GM20000 (cell line): ENCODE results near the gene BRMS1L.

Experiments used
- DNase-seq: peaks from one replicate; pipeline ENCODE4 v3.0.0; 2012; ENCODE audit warnings: low spot score
- TF ChIP-seq, protein P1 (sequence below): IDR thresholded peaks from 2 replicates; pipeline ENCODE4 v1.5.1; 2012; ENCODE audit warnings: mild to moderate bottlenecking, control low read depth; ENCODE audit errors: extremely low read depth, missing control alignments

BRMS1L gene

DNA sequence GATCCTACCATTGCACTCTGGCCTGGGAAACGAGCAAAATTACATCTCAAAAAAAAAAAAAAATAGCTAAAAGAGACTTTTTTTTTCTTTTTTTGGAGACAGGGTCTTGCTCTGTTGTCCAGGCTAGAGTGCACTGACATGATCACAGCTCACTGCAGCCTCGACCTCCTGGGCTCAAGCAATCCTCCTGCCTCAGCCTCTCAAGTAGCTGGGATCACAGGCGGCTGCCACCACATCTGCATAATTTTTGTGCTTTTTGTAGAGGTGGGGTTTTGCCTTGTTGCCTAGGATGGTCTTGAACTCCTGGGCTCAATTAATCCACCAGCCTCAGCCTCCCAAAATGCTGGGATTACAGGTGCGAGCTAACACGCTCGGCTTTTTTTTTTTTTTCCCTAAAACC lies 28.3 kb upstream of the BRMS1L start:
- TF ChIP-seq, protein P1, sequence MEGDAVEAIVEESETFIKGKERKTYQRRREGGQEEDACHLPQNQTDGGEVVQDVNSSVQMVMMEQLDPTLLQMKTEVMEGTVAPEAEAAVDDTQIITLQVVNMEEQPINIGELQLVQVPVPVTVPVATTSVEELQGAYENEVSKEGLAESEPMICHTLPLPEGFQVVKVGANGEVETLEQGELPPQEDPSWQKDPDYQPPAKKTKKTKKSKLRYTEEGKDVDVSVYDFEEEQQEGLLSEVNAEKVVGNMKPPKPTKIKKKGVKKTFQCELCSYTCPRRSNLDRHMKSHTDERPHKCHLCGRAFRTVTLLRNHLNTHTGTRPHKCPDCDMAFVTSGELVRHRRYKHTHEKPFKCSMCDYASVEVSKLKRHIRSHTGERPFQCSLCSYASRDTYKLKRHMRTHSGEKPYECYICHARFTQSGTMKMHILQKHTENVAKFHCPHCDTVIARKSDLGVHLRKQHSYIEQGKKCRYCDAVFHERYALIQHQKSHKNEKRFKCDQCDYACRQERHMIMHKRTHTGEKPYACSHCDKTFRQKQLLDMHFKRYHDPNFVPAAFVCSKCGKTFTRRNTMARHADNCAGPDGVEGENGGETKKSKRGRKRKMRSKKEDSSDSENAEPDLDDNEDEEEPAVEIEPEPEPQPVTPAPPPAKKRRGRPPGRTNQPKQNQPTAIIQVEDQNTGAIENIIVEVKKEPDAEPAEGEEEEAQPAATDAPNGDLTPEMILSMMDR, result no peak
- no peak for DNase-seq

GRCh38 chr14:35806006-35806907 lies 19.9 kb upstream of the BRMS1L start:
- TF ChIP-seq, protein P1, result no peak
- DNase-seq, result no peak

DNA sequence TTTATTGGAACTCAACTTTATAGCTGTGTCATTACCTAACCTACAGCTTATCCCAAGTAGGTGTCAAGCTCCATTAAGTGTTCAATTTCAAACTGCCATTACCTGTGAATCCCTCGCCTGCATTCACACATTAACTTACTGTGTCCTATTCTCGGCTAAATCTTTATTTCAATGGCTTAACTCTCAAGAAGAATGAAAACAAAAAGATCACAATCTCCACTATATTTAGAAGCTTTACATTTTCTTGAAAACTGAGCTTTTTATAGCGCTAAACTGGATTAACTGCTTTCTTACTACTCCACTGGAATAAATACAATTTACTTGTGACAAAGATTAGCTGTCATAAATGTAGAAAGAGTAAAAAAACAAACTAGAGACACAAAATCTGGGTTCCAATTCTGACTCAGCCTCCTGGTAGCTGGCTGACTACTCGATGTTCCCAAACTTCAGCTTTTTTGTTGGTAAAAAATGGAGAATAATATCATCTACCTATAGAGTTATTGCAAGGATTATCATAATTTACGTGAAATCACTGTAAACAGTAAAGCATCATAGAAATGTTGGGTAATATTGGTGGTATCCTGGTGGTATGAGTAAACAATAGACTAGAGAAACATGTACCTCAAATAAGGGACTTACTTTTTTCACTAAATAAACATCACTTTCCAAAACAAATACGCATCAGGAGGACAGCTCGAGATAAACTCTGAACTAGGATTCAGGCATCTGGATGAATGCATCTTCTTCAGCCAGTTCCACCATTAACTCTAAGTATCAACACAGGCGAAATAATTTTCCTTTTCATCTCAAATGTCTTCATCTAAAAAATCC lies 18.8 kb upstream of the BRMS1L start:
- TF ChIP-seq, protein P1, result no peak
- DNase-seq, result no peak

GRCh38 chr14:35808076-35808637 lies 18.0 kb upstream of the BRMS1L start:
- no peak for DNase-seq
- TF ChIP-seq, protein P1, result no peak

GRCh38 chr14:35808638-35809563 lies 17.2 kb upstream of the BRMS1L start, which contains the start of gene RALGAPA1:
Gene RALGAPA1 (minus strand): TSS chr14:35809295. CDS start chr14:35808835, 460 bp downstream.
- peak; percentile 92 for DNase-seq
- TF ChIP-seq, protein P1, result peak; percentile 37

DNA sequence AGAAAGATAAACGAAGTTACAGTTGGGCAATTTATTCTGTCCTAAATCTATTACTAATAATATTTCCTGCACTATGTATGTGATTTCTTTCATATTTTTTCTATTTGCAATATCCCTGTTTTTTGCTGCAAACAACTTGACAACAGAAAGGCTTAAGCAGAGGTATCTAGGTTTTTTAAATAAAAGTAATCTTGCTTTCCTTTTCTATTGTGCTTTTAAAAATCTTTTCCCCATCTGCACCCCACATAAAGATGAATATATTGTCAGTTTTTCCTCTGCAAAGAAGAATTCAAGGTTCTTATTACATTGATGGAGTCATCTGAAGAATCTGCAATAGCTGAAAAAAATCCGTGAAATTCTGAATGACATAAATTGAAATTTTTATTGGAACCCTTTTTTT lies 16.5 kb upstream of the BRMS1L start:
- no peak for DNase-seq
- TF ChIP-seq, protein P1, result no peak
